GM19455 (cell line): ENCODE results near the gene PARM1.

Experiments
- ATAC-seq: cut with Tn5 transposase; IDR thresholded peaks from one replicate; pipeline ENCODE4 v1.9.1; 2021; ENCODE audit not compliant: unreplicated experiment

The PARM1 gene

GRCh38 chr4:75065909-75066308, 133.0 kb downstream of the PARM1 start:
- ATAC-seq = no peak

- ATAC-seq = peak; percentile 66
Measured at GRCh38 chr4:75069493-75070074, 136.7 kb downstream of the PARM1 start.

- ATAC-seq = no peak
Measured at GRCh38 chr4:75071317-75071716, 138.4 kb downstream of the PARM1 start.

- no peak for ATAC-seq
Measured at GRCh38 chr4:75080888-75081287, 148.0 kb downstream of the PARM1 start.

- no peak for ATAC-seq
Measured at GRCh38 chr4:75081561-75081960, 148.6 kb downstream of the PARM1 start.

GRCh38 chr4:75087416-75087815, 154.5 kb downstream of the PARM1 start:
- no peak for ATAC-seq

GRCh38 chr4:75087865-75088264, 154.9 kb downstream of the PARM1 start:
- peak; percentile 80 for ATAC-seq

- ATAC-seq = no peak
Measured at GRCh38 chr4:75089206-75089605, 156.3 kb downstream of the PARM1 start.

- peak; percentile 93 for ATAC-seq
Measured at GRCh38 chr4:75099321-75099720, 166.4 kb downstream of the PARM1 start.
